Measurements from ENCODE around the gene PPARG.
"Not testable (repeated sequence)": the region's sequence is repeated elsewhere in the genome, so short reads cannot be mapped to it uniquely, and the experiment has no call there.

GRCh38 chr3:12469222-12469621 lies 180.4 kb downstream of the PPARG start:
- not testable (repeated sequence) for TF ChIP-seq CTCF (IDR thresholded peaks at IDR 0.05); JUND (IDR thresholded peaks at IDR 0.05); EZH2phosphoT487 (IDR thresholded peaks at IDR 0.05; ENCODE audit: borderline replicate concordance, low read depth)

Data from SK-N-SH (cell line).